Measurements from ENCODE around the gene CACNA1C.

Gene CACNA1C

GRCh38 chr12:2251526-2252209 lies 198.9 kb downstream of the CACNA1C start:
- no peak for DNase-seq (ENCODE audit: low read depth, low spot score)

DNA sequence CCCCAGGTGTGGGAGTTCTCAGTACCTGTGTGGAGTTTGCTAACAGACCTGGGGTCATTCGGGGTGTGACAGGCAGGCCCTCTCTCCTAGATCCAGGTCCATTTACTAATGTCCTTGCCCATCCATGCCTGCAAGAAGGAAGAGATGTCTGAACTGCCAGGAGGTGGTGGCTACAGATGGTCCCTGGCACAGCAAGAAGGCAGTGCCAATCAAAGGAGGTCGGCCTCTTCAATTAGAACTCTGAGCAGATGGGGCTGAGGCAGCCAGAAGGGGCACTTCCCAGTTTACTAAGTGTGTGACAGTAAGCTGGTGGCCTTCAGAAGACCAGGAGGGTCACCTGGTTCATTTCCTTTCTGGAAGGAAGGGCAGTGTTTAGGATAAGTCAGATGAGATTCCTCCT lies 202.5 kb downstream of the CACNA1C start:
- DNase-seq (ENCODE audit: low read depth, low spot score), result no peak

- DNase-seq (ENCODE audit: low read depth, low spot score), result peak; percentile 11
Observed at GRCh38 chr12:2255731-2256130, 202.9 kb downstream of the CACNA1C start.

DNA sequence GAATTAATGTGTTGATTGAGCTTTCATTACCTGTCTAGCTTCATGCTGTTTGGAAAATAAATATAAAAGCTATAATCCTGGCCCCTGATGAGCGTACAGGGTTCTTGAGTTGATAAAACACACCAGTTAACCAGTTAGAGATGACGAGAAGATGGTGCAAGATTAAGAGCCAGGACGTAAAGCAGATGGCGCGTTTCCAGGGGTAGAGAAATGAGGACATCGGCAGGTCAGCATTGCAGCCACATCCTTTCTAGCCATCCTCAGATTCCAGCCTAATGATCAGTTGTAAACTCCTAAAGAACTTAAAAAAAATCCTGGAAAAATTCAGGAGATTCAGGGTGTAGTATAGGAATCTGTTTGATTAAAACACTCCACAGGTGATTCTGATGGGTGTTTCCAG lies 203.7 kb downstream of the CACNA1C start:
- no peak for DNase-seq (ENCODE audit: low read depth, low spot score)

GRCh38 chr12:2256915-2257314 lies 204.1 kb downstream of the CACNA1C start:
- DNase-seq (ENCODE audit: low read depth, low spot score), result no peak

DNA sequence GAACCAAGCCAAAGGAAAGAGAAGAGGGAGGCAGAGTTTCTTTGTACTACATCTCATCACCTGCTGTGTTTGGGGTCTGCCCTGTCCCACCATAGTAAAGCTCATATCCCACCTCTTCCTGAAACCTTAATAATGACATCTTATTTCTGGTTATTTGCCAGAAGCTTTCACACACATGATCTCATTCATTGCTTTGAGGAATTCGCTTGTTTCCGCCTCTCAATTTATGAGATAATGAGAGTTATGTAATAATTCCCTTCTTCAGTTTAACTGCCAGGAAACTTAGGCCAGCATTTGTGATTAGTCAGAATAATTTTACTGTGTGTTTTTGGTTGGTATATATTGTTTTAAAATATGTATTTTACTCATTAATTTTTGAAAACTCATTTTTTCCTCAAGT lies 205.2 kb downstream of the CACNA1C start:
- DNase-seq (ENCODE audit: low read depth, low spot score), result no peak

DNA sequence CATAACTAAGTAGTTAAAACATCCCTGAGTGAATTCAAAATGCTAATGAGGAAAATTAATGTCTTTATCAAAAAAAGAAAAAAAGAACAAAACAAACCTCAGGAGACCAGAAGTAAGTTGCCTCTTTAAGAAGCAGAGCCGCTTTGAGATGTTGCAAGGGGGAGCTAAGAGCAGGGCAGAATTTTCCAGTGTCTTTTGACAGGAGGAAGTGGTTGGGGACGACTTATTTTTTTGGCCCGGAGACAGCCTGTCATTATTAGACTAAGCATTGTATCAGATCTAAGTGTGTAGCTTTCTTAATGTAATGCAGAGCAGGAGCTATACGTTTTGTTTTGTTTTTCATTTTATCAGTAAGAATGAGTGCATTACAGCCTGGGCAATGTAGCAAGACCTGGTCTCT lies 206.6 kb downstream of the CACNA1C start:
- no peak for DNase-seq (ENCODE audit: low read depth, low spot score)

GRCh38 chr12:2260441-2260840 lies 207.7 kb downstream of the CACNA1C start:
- DNase-seq (ENCODE audit: low read depth, low spot score), result no peak

- no peak for DNase-seq (ENCODE audit: low read depth, low spot score)
Observed at GRCh38 chr12:2261708-2262107, 208.9 kb downstream of the CACNA1C start.

DNA sequence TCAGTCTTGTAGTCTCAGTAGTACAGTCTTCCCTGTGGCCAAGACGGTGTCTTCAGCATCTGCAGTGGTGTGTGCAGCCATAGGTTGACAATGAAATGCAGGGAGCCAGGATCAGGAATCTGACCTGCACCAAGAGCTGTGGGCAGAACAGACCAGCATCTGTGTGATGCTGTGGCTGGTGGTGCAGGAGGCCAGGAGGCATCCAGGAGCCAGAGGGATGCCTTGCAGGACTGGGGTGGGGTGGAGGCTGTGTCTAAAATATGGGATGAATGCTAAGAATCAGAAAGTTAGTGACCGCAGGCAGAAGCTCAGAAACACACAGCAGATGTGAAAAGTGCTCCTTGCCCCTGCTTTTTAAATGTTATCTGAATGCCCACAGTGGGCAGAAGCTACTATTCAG lies 209.7 kb downstream of the CACNA1C start:
- no peak for DNase-seq (ENCODE audit: low read depth, low spot score)

DNA sequence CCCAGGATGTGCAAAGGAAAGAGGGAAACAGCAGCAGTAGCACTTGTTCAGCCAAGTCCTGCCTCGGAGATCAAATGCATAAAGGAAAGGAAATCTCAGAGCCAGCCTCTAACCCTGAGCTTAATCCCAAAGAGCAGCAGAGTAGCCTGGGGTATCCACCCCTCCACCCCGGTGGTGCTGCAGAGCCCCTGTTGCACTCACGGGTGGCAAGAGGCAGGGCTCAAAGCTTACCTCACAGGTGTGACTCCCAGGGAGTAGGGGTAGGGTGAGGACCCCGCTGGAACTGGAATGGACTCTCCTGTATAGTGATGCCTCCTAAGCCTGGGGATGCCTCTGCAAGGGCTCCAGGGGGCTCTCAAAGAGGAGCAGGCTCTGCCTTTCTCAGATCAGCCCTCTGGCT lies 211.1 kb downstream of the CACNA1C start:
- DNase-seq (ENCODE audit: low read depth, low spot score), result no peak

GRCh38 chr12:2264651-2265232 lies 212.0 kb downstream of the CACNA1C start:
- no peak for DNase-seq (ENCODE audit: low read depth, low spot score)

DNA sequence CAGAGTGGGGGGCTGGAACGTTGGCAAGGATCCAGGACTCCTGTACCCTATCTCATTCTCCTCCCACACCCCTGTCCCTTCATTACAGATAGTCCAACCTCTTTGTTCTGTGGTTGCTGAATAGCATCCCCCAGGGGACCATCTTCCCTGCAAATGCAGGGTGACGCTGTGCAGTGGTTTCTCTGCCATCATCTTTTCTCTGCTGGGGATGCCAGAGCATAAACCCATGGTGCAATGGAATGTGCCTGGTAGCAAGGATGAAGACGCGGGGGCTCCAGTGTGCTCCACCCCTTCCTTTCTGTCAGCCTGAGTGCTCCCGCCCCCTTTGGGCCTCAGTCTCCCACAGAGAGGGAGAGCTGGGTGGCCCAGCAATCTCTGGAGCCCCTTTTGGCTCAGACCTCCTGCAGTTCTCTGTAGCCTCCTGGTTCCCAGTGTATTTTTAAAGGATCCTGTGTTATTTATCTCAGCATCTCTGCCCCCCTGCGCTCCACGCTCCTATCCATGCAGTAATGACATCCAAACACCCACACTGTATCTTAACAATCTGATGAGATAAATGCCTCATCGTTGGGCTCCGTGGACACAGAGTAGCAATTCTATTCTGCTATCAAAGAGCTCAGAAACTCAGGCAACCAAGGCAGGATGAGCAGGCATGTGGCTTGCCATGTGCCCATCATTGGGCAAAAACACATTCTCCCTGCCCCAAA lies 212.8 kb downstream of the CACNA1C start:
- DNase-seq (ENCODE audit: low read depth, low spot score), result no peak

- DNase-seq (ENCODE audit: low read depth, low spot score), result no peak
Observed at GRCh38 chr12:2266666-2267620, 214.2 kb downstream of the CACNA1C start.

DNA sequence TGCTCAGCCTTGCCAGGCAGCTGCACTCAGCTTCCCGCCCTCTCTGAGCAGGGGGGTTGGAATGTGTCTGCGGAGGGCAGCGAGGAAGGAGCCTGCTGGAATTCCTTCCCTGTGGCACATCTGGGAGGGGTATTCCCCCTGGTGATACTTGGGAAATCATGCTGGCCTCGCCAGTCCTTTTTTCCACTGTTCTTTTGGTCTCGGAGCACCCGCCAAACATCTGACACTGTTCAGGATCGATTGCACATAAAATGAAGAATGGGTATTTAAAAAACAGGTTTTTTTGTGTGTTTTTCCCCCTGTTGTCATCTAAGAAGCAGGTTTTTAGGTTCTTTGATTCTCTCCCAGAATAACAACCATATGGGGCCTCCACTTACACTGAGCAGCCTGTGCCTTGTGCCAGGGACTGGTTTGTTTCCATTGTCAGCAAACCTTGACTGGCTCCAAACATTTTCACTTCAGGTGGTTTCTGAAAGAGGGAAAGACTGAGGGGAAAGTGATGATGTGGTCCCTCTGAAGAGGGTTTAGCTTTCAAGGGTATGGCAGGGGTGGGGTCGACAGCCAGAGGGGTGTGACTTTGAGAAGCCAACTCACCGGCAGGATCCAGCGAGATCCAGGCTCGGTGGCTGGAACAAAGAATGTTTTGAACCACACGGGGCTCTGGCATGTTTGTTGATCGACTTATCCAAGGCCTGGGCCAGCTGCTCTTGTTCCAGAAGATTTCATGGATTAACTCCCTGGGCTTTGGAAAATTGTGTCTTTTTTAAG lies 215.1 kb downstream of the CACNA1C start:
- no peak for DNase-seq (ENCODE audit: low read depth, low spot score)

DNA sequence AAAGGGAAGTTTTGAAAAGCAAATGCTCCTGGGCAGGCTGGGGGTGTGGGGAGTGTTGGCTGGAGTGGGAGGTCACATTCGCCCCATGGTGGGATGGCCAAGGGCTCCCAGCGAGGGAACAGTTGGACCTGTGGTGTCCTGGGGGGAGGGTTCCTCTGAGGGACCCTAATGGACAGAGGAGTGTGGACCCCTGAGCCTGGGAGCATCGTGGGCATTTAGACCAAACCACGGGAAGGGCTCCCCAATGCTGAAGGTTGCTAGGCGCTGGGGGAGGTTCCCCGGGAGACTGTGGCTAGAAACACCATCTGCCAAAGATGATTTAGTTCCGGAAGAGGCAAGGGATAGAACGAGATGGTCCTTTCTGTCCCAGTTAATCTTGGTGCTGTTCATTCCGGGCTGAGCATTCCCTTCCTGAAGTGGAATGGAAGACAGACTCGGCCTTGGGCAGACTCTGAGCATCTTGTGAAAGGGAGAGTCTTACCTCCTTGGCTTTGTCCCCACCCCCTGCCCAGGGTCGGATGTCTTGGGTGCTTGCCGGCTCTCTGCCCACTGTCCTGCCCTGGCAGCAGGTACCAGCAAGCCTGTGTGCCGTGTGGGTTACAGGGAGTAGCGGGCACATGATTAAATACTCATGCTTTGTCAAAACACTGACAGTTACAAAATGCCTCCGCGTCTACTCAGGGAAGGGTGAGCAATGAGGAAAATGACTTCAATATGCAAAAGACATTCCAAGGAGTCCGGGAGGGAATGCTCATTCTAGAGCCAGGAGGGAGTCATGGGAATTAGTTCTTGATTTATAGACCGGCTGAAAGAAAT lies 215.9 kb downstream of the CACNA1C start:
- DNase-seq (ENCODE audit: low read depth, low spot score), result no peak

- no peak for DNase-seq (ENCODE audit: low read depth, low spot score)
Observed at GRCh38 chr12:2270846-2271245, 218.1 kb downstream of the CACNA1C start.

DNA sequence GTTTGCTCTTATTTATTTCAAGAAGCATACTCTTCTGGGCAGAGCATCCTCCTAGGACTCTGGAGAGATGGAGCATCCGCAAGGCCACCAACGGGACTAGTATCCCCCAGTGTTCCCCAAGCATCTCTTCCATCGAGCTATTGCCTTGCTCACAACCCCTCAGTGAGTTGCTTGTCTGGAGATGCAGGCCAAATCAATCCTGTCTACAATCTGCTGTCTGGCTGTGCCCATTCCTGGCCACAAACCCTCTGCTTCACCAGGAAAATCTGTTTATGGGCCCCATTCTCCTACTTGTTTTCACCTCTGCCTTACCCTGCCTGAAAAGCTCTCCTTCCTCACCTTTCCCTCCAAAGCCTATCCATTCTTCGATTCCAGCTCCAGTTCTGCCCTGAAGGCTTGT lies 219.2 kb downstream of the CACNA1C start:
- no peak for DNase-seq (ENCODE audit: low read depth, low spot score)

GRCh38 chr12:2273288-2273687 lies 220.5 kb downstream of the CACNA1C start:
- DNase-seq (ENCODE audit: low read depth, low spot score), result no peak

DNA sequence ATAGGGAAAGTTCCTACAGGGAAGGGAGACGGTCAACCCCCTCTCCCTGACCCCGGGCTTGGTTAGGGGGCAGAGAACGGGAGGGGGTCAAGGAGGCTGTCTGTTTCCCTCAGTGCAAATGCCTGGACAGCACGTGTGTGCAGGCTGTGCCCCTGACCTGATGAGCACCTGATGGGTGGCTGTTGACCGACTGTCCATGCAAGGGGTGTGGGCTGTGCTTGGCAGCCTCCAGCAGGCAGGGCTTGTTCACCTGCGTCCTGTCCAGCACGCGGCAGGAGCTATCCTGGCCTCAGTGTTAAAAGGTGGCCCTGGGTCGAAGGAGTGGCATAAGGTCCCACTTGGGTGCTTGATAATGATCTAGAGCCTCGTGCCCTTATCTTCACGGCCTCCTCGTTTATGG lies 221.0 kb downstream of the CACNA1C start:
- no peak for DNase-seq (ENCODE audit: low read depth, low spot score)
